ENCODE results near the gene CDHR2. TPM values are rescaled to one million over a fixed set of nuclear protein-coding genes. Genes with fewer than 3 reads are reported as not detected.

CDHR2 gene
- polyA plus RNA-seq, 1 donor = 247 TPM

GRCh38 chr5:176619569-176620332, 70.6 kb downstream of the CDHR2 start:
- no CpG with 5 or more reads among the region's 59 CpGs for WGBS (ENCODE audit: insufficient coverage, low lambda C conversion rate)
- no peak overlapping the region for H3K27ac ChIP-seq (ENCODE audit: low read length)
- no peaks in the 10 kb centered on the region for H3K36me3 ChIP-seq (ENCODE audit: control insufficient read depth, insufficient read depth, low read length)
- DNase-seq = no peak
- peaks cover 14% of the 10 kb centered on the region for H3K9me3 ChIP-seq (ENCODE audit: control insufficient read depth, low read depth, low read length)
- peaks cover 15% of the 10 kb centered on the region for H3K4me1 ChIP-seq (ENCODE audit: control insufficient read depth, insufficient read depth, low read length)
- H3K27me3 ChIP-seq (ENCODE audit: control insufficient read depth, insufficient read depth, low read length) = peaks cover 83% of the 10 kb centered on the region
- no peak overlapping the region for H3K4me3 ChIP-seq (ENCODE audit: low read length)

DNA sequence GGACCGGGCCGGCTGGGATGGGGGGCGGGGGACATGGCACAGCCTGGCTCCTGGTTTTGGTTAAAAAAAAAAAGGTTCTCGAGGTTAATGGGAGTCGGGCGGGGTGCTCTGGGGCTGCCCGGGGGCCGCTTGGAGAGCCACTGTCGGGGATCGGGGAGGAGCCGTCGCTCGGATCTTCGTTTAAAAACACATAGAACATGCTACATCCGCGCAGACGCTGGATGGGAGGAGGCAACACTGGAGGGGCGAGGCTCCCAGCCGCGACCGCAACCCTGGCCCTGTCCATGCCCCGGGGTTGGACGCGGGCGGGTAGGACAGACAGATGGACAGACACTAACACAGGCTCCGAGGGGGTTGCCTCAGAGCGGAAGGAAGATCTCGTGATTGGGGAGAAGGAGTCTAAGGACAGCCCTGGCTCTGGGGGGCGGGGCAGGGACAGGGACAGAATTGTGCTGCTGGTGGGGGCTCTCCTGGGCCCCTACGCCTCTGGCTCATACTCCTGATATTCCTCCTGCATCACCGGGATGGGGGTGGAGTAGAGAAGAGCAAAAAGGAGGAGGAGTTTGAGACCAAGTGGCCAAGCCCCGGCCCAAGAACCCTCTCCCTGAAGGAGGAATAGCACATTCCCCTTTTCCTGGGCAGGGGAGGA, 71.3 kb downstream of the CDHR2 start:
- no peak overlapping the region for H3K4me3 ChIP-seq (ENCODE audit: low read length)
- peaks cover 88% of the 10 kb centered on the region for H3K27me3 ChIP-seq (ENCODE audit: control insufficient read depth, insufficient read depth, low read length)
- no peak overlapping the region for H3K27ac ChIP-seq (ENCODE audit: low read length)
- peaks cover 15% of the 10 kb centered on the region for H3K4me1 ChIP-seq (ENCODE audit: control insufficient read depth, insufficient read depth, low read length)
- peaks cover 14% of the 10 kb centered on the region for H3K9me3 ChIP-seq (ENCODE audit: control insufficient read depth, low read depth, low read length)
- no peak for DNase-seq
- WGBS (ENCODE audit: insufficient coverage, low lambda C conversion rate) = 10% methylated on average over 2 of the region's 32 CpGs
- no peaks in the 10 kb centered on the region for H3K36me3 ChIP-seq (ENCODE audit: control insufficient read depth, insufficient read depth, low read length)

- no peak for DNase-seq
- peaks cover 88% of the 10 kb centered on the region for H3K27me3 ChIP-seq (ENCODE audit: control insufficient read depth, insufficient read depth, low read length)
- H3K4me3 ChIP-seq (ENCODE audit: low read length) = no peak overlapping the region
- WGBS (ENCODE audit: insufficient coverage, low lambda C conversion rate) = no CpG with 5 or more reads among the region's 13 CpGs
- H3K36me3 ChIP-seq (ENCODE audit: control insufficient read depth, insufficient read depth, low read length) = no peaks in the 10 kb centered on the region
- H3K4me1 ChIP-seq (ENCODE audit: control insufficient read depth, insufficient read depth, low read length) = peaks cover 15% of the 10 kb centered on the region
- peaks cover 14% of the 10 kb centered on the region for H3K9me3 ChIP-seq (ENCODE audit: control insufficient read depth, low read depth, low read length)
- H3K27ac ChIP-seq (ENCODE audit: low read length) = no peak overlapping the region
Observed at GRCh38 chr5:176621661-176622079, 72.5 kb downstream of the CDHR2 start.

- Histone ChIP-seq H3K27me3 (ENCODE audit: control insufficient read depth, insufficient read depth, low read length) (peaks cover 89% of the 10 kb centered on the region), H3K9me3 (ENCODE audit: control insufficient read depth, low read depth, low read length) (peaks cover 12% of the 10 kb centered on the region)
- no CpG with 5 or more reads among the region's 4 CpGs for WGBS (ENCODE audit: insufficient coverage, low lambda C conversion rate)
Observed at GRCh38 chr5:176624142-176624541, 75.0 kb downstream of the CDHR2 start.

DNA sequence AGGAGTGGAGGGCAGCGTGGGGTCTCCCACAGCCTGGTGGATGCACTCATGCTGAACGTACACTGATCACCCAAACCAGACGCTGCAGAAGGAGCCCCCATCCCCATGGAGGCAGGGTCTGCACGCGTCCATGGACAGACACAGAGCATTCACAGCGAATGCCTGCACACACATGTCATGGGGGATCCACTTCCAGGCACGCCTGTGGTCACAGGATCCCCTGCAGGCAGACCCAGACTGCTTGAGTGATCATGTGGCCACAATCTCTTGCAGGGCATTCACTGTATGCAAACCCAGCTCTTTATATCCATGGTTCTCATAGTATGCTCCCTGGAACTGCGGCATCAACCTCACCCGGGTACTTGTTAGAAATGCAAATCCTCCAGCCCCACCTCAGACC, 75.8 kb downstream of the CDHR2 start:
- Histone ChIP-seq H3K36me3 (ENCODE audit: control insufficient read depth, insufficient read depth, low read length) (no peaks in the 10 kb centered on the region), H3K4me1 (ENCODE audit: control insufficient read depth, insufficient read depth, low read length) (peaks cover 9% of the 10 kb centered on the region), H3K9me3 (ENCODE audit: control insufficient read depth, low read depth, low read length) (peaks cover 10% of the 10 kb centered on the region), H3K27me3 (ENCODE audit: control insufficient read depth, insufficient read depth, low read length) (peaks cover 89% of the 10 kb centered on the region), H3K27ac (ENCODE audit: low read length) (no peak overlapping the region), H3K4me3 (ENCODE audit: low read length) (no peak overlapping the region)
- no peak for DNase-seq
- WGBS (ENCODE audit: insufficient coverage, low lambda C conversion rate) = no CpG with 5 or more reads among the region's 9 CpGs

More at GRCh38 chr5:176624142-176624541, 75.0 kb downstream of the CDHR2 start:
- peaks cover 10% of the 10 kb centered on the region for H3K4me1 ChIP-seq (ENCODE audit: control insufficient read depth, insufficient read depth, low read length)
- DNase-seq = no peak
- no peaks in the 10 kb centered on the region for H3K36me3 ChIP-seq (ENCODE audit: control insufficient read depth, insufficient read depth, low read length)
- H3K4me3 ChIP-seq (ENCODE audit: low read length) = no peak overlapping the region
- no peak overlapping the region for H3K27ac ChIP-seq (ENCODE audit: low read length)

- peaks cover 6% of the 10 kb centered on the region for H3K9me3 ChIP-seq (ENCODE audit: control insufficient read depth, low read depth, low read length)
- H3K4me3 ChIP-seq (ENCODE audit: low read length) = no peak overlapping the region
- no CpG with 5 or more reads among the region's 2 CpGs for WGBS (ENCODE audit: insufficient coverage, low lambda C conversion rate)
- no peak for DNase-seq
- H3K27ac ChIP-seq (ENCODE audit: low read length) = no peak overlapping the region
- H3K27me3 ChIP-seq (ENCODE audit: control insufficient read depth, insufficient read depth, low read length) = peaks cover 86% of the 10 kb centered on the region
- no peaks in the 10 kb centered on the region for H3K36me3 ChIP-seq (ENCODE audit: control insufficient read depth, insufficient read depth, low read length)
- H3K4me1 ChIP-seq (ENCODE audit: control insufficient read depth, insufficient read depth, low read length) = peaks cover 5% of the 10 kb centered on the region
Observed at GRCh38 chr5:176625512-176625911, 76.4 kb downstream of the CDHR2 start.

GRCh38 chr5:176625966-176626875, 77.1 kb downstream of the CDHR2 start:
- peaks cover 6% of the 10 kb centered on the region for H3K9me3 ChIP-seq (ENCODE audit: control insufficient read depth, low read depth, low read length)
- no CpG with 5 or more reads among the region's 25 CpGs for WGBS (ENCODE audit: insufficient coverage, low lambda C conversion rate)
- no peak overlapping the region for H3K27ac ChIP-seq (ENCODE audit: low read length)
- no peak for DNase-seq
- H3K36me3 ChIP-seq (ENCODE audit: control insufficient read depth, insufficient read depth, low read length) = no peaks in the 10 kb centered on the region
- no peak overlapping the region for H3K4me3 ChIP-seq (ENCODE audit: low read length)
- H3K4me1 ChIP-seq (ENCODE audit: control insufficient read depth, insufficient read depth, low read length) = peaks cover 8% of the 10 kb centered on the region
- peaks cover 86% of the 10 kb centered on the region for H3K27me3 ChIP-seq (ENCODE audit: control insufficient read depth, insufficient read depth, low read length)

DNA sequence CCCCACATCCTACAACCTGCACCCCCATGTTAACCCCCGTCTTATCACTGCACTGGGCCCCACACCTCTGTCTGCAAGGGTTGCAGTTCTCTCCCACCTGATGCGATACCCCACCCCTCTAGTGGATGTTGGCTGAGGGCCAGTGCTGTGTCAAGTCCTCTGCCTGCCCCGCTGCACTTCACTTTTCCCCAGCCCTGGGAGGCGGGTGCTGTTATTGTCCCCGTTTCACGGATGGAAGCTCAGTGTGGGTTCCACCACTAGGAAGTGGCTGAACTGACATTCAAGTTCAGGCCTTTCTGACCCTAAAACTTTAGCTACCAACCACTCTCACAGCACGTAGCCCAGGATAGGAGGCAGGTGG, 77.7 kb downstream of the CDHR2 start:
- H3K27me3 ChIP-seq (ENCODE audit: control insufficient read depth, insufficient read depth, low read length) = peaks cover 86% of the 10 kb centered on the region
- H3K4me3 ChIP-seq (ENCODE audit: low read length) = no peak overlapping the region
- no peak overlapping the region for H3K27ac ChIP-seq (ENCODE audit: low read length)
- DNase-seq = no peak
- no peaks in the 10 kb centered on the region for H3K36me3 ChIP-seq (ENCODE audit: control insufficient read depth, insufficient read depth, low read length)
- H3K9me3 ChIP-seq (ENCODE audit: control insufficient read depth, low read depth, low read length) = peaks cover 6% of the 10 kb centered on the region
- H3K4me1 ChIP-seq (ENCODE audit: control insufficient read depth, insufficient read depth, low read length) = peaks cover 8% of the 10 kb centered on the region
- no CpG with 5 or more reads among the region's 7 CpGs for WGBS (ENCODE audit: insufficient coverage, low lambda C conversion rate)

DNA sequence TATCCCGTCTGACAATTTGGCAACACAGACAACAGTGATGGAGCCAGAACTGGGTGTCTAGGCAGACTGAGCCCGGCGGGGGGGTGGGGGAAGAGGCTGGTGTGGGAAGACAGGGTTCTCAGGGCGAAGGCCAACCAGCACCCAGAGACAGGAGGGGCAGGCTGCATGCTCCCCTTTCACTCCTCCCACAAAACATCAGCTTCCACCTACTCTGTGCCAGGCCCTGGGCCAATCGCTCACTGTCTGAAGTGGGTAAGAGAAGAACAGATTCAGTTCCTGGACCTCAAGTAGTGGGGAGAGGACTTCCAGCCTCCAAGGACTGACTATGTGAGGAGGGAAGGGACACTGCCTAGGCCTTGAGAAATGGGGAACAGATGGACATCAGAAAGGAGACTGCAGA, 78.4 kb downstream of the CDHR2 start:
- H3K9me3 ChIP-seq (ENCODE audit: control insufficient read depth, low read depth, low read length) = peaks cover 6% of the 10 kb centered on the region
- no peak overlapping the region for H3K27ac ChIP-seq (ENCODE audit: low read length)
- H3K4me1 ChIP-seq (ENCODE audit: control insufficient read depth, insufficient read depth, low read length) = peaks cover 8% of the 10 kb centered on the region
- no peak overlapping the region for H3K4me3 ChIP-seq (ENCODE audit: low read length)
- no CpG with 5 or more reads among the region's 5 CpGs for WGBS (ENCODE audit: insufficient coverage, low lambda C conversion rate)
- DNase-seq = no peak
- no peaks in the 10 kb centered on the region for H3K36me3 ChIP-seq (ENCODE audit: control insufficient read depth, insufficient read depth, low read length)
- peaks cover 84% of the 10 kb centered on the region for H3K27me3 ChIP-seq (ENCODE audit: control insufficient read depth, insufficient read depth, low read length)

Measured in large intestine (tissue), 3 donors.